Measurements from ENCODE around the gene KRTAP4-4. TPM values are rescaled to one million over a fixed set of nuclear protein-coding genes. Genes with fewer than 3 reads are reported as not detected.
"Not testable (repeated sequence)": the region's sequence is repeated elsewhere in the genome, so short reads cannot be mapped to it uniquely, and the experiment has no call there.

Gene KRTAP4-4
- total RNA-seq, 1 donor from 2014 or later = not detected

DNA sequence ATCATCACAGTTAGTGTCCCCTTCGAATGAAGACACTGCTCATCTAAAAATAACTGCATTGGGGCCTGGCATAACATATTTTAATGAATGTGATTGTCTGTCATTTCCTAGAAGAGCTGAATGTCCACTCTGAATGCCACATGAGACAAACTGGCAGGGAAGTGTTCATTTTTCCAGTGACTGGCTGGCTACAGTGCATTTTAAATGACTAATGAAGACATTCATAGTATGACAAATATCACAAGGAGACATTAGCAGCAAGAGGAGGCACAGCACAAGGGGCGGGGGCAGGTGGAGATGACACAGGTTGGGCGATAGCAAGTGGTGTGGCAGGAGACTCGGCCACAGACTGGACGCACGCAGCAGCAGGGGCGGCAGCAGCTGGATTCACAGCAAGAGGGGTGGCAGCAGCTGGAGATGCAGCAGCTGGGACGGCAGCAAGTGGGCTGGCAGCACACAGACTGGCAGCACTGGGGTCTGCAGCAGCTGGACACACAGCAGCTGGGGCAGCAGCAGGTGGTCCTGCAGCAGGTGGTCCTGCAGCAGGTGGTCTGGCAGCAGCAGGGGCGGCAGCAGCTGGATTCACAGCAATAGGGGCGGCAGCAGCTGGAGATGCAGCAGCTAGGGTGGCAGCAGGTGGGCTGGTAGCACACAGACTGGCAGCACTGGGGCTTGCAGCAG lies 11.4 kb downstream of the KRTAP4-4 start:
- DNase-seq (ENCODE audit: low spot score) = not testable (repeated sequence)

GRCh38 chr17:41147531-41148204 lies 12.9 kb downstream of the KRTAP4-4 start:
- no peak for DNase-seq (ENCODE audit: low spot score)

DNA sequence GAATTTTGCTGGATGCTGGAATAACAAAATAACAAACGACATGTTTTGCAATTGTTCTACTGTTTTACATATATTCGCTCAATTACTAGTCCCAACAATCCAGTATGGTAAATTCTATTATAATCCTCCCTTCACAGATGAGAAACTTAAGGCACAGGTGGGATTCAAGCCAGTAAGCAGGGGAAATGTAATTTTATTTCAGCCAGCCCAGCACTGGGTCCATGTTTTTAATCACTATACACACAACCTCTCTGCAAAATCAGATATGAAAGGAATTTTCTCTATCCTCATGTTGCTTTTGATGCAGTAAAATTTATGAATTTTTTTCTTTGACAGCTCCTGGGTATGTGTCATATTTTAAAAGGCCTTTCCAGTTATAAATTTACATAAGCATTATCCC lies 15.3 kb downstream of the KRTAP4-4 start:
- DNase-seq (ENCODE audit: low spot score) = no peak

DNA sequence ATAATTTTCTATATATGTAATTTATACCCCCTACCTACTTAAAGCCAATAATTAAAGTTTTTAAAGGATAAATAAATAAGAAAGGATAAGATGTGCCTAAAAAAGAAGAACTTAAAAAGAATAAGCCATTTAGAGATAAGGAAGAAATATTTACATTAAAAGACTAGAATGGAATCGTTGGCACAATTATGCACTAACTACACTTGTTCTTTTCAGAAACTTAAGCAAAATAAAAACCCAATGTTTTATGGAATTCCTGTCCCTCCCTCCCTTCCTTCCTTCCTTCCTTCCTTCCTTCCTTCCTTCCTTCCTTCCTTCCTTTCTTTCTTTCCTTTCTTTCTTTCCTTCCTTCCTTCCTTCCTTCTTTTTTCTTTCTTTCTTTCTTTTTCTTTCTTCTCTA lies 15.7 kb downstream of the KRTAP4-4 start:
- DNase-seq (ENCODE audit: low spot score) = no peak

DNA sequence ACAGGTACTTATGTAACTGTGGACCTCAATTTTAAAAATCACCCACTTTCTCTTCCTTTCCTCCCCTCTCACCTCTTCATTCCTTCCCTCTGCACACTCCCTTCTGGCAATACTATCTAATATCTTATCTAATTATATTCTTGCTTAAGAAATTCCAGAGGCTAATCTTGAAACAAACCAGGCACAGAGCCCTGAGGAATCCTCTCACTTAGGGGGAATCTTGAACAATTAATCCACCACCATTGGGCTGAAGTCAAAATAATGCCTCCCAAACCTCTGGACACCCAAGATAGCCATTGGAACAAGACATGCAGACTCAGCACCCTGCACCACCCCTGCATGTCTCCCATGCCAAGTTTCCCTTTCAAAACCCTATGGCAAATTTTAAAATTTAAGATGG lies 19.2 kb downstream of the KRTAP4-4 start:
- no peak for DNase-seq (ENCODE audit: low spot score)

DNA sequence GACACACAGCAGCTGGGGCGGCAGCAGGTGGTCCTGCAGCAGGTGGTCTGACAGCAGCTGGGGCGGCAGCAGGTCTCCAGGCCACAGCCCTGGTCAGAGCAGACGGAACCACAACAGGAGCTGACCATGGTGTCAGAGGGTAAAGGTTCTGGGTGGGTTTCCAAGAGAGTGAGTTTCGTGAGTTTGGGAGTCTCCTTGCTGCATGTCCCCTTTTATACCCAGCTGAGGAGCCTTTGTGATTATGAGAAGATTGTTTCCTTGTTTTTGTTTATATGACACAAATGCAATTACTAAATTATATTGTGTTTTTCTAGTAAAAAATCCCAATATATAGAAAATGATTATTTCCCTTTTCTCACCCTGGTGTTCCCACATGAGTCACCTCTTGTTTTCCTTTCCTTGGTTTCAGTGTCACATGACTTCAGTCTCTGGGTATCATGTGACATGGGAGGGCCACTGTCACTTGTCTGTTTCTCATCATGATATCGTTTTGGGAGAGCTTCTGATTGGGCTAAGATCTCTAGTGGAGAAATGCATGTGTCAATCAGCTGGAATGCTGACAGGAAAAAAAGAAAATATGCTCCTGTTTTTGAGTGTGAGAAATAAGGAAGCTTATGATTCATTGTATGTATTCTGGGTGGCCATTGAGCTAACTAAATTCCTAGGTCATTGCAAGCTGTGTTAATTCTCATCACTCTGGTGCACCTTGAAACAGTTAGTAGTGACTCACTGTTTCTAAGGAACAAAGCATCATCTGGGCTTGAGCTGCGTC lies 20.0 kb downstream of the KRTAP4-4 start, which contains the start of gene KRTAP4-6:
TSS of gene KRTAP4-6 (minus strand) at position 185 of the 772 bp plus-strand sequence. CDS start at position 128, 57 bp downstream.
- DNase-seq (ENCODE audit: low spot score) = no peak

DNA sequence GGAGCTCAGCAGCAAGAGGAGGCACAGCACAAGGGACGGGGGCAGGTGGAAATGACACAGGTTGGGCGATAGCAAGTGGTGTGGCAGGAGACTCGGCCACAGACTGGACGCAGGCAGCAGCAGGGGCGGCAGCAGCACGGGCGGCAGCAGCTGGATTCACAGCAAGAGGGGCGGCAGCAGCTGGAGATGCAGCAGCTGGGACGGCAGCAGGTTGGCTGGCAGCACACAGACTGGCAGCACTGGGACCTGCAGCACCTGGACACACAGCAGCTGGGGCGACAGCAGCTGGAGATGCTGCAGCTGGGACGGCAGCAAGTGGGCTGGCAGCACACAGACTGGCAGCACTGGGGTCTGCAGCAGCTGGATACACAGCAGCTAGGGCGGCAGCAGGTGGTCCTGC lies 20.7 kb downstream of the KRTAP4-4 start:
- not testable (repeated sequence) for DNase-seq (ENCODE audit: low spot score)

GRCh38 chr17:41133880-41134735 lies 26.4 kb downstream of the KRTAP4-4 start:
- no peak for DNase-seq (ENCODE audit: low spot score)

DNA sequence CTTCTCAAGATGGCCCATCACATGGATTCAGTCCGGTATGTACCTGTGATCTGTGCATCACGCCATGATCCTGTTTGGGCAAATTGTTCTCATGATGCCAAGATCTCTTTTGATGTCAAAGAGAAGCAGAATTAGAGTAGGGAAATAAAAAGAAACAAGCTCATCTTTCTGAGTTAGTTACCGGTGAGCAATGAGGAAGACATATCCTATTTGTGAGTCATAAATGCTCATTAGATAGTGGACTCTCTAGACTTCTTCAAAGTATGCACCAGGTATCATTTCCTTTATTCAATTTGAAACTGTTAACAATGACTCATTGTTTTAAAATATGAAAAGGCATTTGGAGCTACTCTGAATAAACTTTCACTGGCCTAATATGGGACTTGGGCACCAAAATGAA lies 28.6 kb downstream of the KRTAP4-4 start:
- DNase-seq (ENCODE audit: low spot score) = no peak

GRCh38 chr17:41127371-41127770 lies 33.2 kb downstream of the KRTAP4-4 start:
- no peak for DNase-seq (ENCODE audit: low spot score)

- no peak for DNase-seq (ENCODE audit: low spot score)
Measured at GRCh38 chr17:41126412-41126811, 34.1 kb downstream of the KRTAP4-4 start.

GRCh38 chr17:41125064-41125463 lies 35.5 kb downstream of the KRTAP4-4 start:
- no peak for DNase-seq (ENCODE audit: low spot score)

DNA sequence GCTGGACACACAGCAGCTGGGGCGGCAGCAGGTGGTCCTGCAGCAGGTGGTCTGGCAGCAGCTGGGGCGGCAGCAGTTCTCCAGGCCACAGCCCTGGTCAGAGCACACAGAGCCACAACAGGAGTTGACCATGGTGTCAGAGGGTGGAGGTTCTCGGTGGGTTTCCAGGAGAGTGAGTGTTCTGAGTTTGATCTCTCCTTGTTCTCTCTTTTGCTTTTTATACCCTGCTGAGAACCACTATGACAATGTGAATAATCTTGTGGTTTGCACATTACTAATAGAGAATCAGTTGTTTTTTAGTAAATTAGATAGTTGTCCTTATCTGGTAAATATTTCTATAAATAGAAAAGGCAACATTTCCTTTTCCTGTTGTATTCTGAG lies 36.6 kb downstream of the KRTAP4-4 start, which contains the start of gene KRTAP4-12:
TSS of gene KRTAP4-12 (minus strand) at position 192 of the 381 bp plus-strand sequence. CDS start at position 132, 60 bp downstream.
- not testable (repeated sequence) for DNase-seq (ENCODE audit: low spot score)

- not testable (repeated sequence) for DNase-seq (ENCODE audit: low spot score)
Measured at GRCh38 chr17:41123292-41123990, 37.1 kb downstream of the KRTAP4-4 start.

DNA sequence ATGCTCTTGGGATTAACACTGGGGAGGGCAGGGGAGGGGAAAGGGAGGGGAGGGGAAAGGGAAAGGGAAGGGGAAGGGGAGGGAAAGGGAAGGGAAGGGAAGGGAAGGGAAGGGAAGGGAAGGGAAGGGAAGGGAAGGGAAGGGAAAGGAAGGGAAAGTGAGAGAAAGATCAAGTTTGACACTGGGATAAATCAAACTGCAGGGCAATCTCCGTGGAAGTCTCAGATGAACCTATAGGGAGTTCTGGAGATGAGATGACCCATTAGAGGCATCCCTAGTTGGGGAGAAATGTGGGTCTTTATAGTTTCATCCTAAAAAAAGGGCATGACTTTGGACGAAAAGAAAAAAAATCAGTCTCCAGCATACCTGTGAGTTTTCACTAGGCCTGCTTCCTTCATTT lies 38.8 kb downstream of the KRTAP4-4 start:
- no peak for DNase-seq (ENCODE audit: low spot score)

DNA sequence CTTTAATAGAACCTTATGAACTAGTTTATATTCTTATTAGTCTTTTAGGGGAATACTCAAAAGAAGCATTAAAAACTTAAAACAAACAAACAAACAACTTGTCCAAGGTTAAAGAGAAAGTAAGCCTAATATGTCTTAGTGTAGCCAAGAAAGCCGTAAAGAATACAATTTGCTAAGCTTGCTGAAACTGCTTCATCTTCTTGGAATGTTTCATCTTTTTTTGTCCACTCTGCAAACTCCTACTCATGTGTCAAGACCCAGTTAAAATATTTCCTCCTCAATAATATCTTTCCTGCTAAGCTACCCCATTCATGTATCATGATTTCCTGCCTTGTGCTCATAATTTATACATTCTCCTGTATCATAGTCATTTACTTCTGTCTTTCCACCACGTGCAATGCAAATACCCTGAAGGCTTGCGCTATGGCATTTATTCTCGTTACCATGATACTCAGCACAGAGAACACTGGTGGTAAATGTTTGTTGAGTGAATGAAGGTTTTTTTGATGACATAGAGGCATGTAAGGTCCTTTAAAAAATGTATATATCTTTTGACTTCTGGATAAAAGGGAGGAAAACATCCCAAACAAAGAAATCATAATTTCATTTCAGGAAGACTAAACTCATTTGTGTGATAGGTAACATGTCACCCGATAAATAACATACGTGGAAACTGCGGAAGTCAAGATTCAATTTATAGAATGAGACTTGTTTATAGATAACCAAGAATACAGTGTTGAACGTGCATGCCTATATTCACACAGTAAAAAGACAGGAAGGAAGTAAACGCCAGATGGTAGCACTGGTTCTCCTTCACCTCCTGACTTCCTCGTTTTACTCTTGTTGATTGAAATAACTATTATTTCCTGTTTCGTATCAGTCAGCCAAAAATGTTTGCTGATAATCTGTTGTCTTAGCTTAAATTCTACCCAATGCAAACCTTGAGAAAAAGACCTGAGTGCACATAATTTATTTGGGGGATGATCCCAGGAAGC lies 40.6 kb downstream of the KRTAP4-4 start:
- not testable (repeated sequence) for DNase-seq (ENCODE audit: low spot score)

DNA sequence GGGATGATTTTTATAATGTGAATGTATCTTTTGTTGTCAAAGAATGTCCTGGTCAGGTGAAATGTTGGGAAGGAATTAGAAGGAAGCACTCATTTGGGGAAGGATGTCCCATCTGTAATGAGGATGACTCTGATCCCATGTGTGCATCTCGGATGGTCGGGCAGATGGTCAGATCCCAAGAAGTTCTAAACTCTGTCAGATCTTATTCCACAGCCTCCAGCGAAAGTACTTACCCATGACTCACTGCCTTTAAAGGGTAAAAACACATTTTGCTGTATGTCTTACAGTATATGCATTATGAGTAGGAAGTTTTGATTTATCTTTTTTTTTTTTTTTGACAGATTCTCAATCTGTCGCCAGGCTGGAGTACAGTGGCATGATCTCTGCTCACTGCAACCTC lies 41.8 kb downstream of the KRTAP4-4 start:
- no peak for DNase-seq (ENCODE audit: low spot score)

DNA sequence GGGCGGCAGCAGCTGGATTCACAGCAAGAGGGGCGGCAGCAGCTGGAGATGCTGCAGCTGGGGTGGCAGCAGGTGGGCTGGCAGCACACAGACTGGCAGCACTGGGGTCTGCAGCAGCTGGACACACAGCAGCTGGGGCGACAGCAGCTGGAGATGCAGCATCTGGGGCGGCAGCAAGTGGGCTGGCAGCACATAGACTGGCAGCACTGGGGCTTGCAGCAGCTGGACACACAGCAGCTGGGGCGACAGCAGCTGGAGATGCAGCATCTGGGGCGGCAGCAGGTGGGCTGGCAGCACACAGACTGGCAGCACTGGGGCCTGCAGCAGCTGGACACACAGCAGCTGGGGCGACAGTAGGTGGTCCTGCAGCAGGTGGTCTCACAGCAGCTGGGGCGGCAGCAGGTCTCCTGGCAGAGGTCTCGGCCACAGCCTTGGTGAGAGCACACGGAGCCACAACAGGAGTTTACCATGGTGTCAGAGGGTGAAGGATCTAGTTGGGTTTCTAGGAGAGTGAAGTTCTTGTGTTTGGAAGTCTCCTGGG lies 42.6 kb downstream of the KRTAP4-4 start, which contains the start of gene KRTAP4-11:
TSS of gene KRTAP4-11 (minus strand) at position 528 of the 541 bp plus-strand sequence. CDS start at position 470, 58 bp downstream.
- not testable (repeated sequence) for DNase-seq (ENCODE audit: low spot score)

GRCh38 chr17:41116297-41116696 lies 44.3 kb downstream of the KRTAP4-4 start:
- no peak for DNase-seq (ENCODE audit: low spot score)
